Ammon's horn (tissue), 1 donor: ENCODE results near the gene ABCC11.

ENCODE experiments used
- DNase-seq: peaks from one replicate; pipeline ENCODE4 v3.0.0-alpha.2; 2016; ENCODE audit warnings: low spot score

ABCC11 gene

DNA sequence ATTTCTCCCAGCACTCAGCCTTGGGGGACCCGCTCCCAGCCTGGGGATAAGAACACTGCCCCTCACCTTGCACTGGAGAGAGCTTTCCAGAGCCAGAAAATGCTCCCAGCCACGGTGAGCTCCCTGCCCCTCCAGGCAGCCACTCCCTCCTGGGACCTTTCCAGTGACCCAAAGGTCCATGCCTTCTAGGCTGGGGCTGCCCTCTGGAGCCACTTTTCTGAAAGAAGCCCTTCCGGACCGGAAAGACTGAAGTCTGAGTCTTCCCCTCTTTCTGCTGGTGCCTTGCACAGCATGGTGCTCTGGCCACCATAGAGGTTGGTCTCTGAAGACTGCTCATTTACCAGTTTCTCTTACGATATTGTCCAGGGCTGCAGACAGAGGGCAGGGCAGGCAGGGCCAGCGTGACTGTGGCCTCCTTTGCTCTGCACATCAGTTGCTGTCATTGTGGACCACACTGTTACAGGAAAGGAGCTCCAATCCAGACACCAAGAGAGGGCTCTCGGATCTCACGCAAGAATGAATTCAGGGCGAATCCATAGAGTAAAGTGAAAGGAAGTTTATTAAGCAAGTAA is 84.4 kb downstream of the ABCC11 start:
- DNase-seq: no peak

DNA sequence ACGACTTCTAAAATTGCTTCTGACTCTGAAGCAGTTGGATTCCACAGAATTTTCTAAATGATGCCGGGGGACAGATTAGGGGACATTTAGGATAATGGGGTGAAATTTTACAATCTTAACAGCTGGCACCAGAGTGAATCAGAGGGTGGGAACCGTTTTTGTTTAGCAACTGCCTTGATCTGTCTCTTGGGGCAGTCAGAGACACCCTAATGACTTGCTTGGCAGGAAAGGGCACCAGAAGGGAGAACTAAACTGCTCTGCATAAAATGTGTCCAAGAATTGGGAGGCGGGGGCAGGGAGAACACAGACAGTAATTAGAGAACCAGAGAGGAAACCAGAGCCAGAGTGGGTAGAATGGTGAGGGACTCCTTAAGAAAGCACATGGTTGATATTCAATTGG is 85.4 kb downstream of the ABCC11 start:
- DNase-seq: no peak

DNA sequence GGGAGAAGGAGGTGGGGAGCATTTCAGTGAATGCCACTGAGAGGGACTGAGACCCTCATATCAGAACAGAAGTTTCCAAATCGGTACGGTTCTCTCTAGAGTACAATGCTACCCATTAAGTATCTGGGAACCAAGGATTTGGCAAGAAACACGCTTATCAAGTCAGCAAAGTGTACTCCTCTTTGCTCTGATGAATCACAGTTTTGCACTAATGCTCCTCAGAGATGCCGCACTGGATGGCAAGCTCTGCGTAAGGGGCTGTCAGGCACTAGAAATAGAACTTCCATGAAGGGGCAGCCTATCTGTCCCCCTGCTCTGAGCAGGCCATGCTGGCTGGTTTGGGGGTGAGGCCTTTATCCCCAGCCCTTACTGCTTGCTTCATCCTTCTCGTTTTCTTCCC is 86.8 kb downstream of the ABCC11 start:
- DNase-seq: no peak

DNA sequence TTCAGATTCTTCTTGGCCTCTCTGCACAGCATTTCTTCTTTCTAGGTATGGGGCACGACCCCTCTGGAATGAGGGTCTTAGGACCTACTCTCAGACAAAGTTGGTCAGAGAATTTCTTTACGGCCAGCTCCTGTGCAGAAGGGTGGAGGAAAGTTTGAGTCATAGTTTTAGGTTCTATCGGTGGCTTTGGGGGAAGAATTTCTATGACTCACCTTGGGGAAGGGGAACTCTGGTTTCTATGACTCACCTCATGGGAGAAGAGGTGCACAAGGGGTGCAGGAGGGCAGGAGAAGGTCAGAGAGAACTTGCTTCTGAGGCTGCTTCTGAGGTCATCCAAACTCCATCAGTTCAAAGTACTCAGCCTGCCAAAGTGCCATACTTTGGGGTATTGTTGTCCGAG is 89.0 kb downstream of the ABCC11 start:
- no peak for DNase-seq

DNA sequence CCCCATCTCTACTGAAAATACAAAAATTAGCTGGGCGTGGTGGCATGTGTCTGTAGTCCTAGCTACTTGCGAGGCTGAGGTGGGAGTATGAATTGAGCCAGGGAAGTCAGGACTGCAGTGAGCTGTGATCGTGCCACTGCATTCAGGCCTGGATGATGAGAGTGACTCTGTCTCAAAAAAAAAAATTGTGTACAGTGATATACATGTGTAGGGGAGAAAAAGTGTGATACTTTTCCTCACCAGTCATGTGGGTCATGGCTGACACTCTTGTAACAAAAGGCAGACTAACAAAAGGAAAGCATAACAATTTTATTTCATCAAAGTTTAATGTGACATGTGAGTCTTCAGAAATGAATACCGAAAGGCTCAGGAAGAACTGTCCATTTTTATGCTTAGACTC is 89.5 kb downstream of the ABCC11 start:
- DNase-seq: no peak

DNA sequence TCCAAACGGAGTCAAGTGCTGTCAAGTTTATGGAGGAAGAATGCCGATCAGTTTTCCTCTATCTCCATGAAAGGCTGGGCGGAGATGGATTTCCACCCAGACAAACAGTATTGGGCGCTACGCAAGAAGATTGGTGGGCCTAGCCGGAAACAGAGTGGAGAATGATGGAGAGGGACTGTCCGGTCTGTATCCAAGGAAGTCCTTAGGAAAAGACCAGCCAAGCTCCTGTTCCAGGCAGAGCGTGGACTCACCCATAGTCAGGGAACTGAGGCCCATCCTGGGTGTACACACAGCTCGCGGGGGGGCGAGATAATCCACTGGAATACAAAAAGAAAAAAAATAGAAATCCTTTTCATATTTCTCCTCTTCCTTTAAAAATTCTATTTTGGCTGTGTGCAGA is 90.0 kb downstream of the ABCC11 start:
- no peak for DNase-seq

DNA sequence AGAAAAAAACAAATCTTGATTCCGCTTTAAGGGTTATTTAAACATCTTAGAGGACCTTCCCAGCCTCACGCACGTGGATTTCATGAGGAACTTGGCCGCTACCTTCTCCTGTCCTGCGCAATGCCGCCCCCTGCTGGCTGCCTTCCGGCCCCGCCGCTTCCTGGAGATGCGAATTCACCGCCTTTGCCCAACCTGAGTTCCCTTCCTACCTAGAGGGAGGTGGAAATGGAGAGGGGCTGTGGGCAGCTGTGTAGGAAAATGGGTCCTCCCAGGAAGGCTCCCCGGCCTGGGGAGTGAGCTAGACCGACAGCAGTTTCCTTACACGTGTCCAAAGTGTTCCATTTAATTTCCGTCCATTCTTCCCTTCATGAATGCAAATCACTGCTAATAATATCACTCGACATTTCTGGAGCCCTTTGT is 90.5 kb downstream of the ABCC11 start:
- peak; percentile 84 for DNase-seq

DNA sequence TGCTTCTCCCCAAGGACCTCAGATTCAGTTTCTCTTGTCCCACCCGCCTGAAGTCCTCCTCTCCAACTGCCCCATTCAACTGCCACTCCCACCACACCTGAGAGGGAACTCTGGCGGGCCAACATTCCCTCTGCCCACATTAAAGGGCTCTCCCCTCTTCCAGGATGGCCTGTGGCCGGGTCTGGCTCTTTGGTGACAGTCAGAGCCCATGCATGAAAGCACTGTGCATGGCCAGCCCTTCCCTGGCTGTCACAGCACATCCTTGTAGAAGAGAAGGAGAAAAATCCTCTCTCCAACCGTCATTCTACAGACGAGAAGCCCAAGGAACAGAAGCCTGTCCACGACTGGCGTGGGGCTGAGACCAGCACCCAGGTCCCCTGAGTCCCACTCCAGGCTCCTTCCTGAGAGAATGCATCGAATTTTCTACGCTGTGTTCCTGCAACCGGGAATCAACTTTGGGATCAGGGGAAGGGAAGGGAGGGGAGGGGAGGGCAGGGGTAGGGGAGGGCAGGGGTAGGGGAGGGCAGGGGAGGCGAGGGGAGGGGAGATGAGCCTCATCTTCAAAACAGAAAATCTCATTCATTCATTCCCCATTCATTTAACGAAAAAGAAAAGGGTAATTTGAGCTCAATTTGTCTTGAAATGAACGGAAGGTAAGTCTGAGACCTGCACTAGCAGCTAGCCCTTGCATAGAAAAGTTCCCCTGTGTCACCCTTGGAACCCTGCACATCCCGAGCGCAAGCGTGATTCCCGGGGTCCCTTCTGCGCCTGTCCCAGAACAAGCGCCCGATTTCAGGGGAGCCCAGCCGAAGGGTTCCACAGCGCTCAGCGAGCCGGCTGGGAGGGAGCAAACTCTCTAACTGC is 91.2 kb downstream of the ABCC11 start, which contains the start of gene ABCC12:
Gene ABCC12 (minus strand): TSS at position 68 of the 864 bp plus-strand sequence. CDS start 9,569 bp downstream, outside the sequence.
- no peak for DNase-seq

DNA sequence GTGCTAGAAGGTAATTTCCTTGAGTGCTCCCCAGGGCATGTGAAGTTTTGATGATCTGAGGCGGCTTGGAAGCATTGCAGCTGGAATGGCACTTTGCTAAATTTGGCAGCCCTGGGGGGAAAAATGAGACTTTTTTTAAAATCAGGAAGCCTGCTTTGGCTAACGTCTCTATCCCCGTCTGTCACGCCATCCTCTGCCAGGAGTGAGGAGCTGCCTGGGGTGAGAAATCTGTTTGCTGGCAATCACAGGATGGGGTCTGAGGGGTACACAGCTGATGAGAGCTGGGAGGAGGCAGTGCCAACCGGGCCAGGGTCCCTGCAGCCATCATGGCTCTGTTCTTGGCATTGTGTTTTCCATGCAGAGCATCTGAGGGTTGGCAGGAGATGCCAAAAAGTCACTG is 93.6 kb downstream of the ABCC11 start:
- DNase-seq: no peak

DNA sequence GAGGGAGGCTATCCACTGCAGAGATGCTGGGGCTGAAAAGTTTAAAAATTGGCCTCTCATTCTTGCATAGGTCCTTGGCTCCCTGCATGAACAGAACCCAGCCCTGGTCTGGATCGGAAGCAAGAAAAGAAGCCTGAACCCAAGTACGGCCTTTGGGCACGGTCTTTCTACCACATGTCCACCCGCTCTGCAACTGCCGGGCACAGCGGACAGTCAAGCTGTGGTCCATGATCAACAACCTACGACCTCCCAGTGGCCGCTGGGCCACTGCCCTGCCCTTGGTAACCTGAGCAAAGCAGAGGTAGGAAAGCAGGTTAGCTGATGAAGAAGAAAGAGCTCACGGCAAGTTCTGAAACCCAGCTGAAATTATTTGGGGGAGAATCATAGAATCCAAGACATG is 95.1 kb downstream of the ABCC11 start:
- no peak for DNase-seq

DNA sequence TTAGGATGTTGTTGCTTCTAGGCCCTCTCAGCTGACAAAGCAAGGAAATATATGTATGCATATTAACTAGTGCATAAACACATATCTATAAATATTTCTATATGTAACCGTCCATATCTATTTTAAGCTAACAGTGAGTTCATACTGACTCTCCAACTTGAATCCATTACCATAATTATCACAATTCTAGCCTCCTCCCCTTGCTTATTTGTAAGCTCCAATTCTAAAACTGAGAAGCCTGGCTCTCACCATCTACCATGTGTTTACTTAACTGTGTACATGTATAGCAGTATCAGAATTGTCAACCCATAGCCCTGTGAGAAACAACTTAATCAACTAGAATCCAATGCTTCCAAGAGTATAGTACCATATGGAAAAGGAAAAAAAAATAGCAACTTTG is 96.6 kb downstream of the ABCC11 start:
- no peak for DNase-seq

DNA sequence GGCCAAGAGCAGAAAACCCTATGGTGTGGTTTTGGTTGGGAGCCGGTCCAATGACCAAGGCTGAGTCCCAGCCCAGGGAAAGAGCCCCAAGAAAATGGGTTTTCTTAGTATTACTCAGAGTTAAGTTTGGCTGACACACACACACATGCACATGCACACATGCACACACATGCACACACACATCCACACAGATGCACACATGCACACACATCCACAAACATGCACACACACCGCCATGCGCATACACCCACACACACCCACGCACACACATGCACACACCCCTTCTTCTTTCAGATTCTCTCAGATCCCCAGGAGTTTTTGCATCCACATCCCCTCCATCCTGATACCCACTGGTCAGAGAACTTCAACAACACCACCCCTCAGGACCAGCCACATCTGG is 100.6 kb downstream of the ABCC11 start:
- DNase-seq: no peak

DNA sequence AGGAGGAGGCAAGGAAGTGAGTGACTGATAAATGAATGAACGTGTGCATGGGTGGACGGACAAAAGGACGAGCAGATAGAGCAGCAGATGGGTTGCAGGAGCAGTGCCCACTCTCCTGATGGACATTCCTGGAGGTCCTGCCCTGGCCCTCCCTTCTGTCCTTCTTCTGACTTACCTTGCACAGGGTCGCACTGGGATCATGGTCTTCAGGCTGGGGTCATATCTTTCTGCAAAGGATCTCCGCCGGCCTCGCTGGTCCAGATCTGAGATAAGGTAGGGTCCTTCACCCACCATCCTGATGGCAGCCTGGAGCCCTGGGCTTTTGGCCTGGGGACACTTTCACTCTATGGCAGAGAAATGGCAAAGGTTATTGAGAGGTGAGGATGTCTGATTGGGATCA is 101.2 kb downstream of the ABCC11 start:
- DNase-seq: no peak

DNA sequence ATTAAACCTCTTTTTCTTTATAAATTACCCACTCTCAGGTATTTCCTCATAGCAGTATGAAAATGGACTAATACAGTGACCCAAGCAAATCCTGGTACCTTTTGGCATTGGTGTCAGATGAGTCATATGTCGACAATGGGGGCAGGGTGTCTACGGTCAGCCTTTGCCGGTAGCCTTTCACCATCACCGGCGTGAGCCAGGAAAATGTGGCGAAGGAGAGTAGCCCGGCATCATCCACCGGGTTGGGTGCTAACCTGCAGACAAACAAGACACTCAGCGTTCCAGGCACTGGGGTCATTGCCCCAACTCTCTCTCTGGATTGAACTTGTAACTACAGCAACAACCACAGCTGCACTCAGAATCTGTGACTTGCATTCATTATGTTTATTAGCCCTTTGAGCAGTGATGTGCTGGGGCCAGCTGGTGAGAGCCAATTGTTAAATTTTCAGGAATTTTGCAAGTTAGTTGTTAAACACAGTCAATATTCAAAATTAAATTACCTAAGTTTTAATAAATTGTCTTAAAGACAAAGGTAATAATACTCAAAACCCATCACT is 103.4 kb downstream of the ABCC11 start:
- DNase-seq: no peak

DNA sequence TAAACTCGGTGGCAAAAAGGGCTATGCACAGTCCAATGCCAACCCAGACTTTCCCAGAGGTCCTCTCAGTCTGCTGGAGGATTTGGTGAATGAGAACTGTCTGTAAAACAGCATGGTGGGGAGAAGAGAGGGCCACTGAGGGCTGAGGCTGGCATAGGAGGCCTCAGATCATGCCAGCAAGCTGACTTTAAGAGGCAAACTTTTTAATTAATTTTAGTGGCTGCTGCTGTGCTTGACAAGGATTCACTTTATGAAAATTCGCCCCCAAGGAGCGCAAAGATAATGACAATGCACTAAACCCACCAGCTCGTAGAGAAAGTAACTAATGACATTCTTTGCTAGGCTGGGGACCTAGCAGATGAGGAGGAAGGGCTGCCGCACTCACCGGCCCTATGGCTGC is 106.5 kb downstream of the ABCC11 start:
- no peak for DNase-seq

DNA sequence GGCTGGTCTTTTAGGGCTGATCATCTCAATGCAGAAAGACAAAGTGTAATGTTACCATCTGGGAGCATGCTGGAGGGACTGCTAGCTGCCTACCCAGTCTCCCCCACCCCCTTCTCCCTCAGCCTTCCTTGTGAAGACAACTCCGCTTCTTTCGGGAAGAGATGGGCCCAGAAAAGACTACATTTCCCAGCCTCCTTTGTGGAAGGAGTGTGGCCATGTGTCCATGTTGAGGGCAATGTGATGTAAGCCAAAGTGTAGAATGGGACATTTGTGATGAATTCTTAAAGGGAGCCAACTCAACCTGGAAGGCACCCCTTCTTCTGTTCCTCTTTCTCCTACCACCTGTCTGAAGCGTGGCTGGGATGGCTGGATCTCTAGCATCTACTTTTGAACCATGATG is 107.8 kb downstream of the ABCC11 start:
- no peak for DNase-seq

DNA sequence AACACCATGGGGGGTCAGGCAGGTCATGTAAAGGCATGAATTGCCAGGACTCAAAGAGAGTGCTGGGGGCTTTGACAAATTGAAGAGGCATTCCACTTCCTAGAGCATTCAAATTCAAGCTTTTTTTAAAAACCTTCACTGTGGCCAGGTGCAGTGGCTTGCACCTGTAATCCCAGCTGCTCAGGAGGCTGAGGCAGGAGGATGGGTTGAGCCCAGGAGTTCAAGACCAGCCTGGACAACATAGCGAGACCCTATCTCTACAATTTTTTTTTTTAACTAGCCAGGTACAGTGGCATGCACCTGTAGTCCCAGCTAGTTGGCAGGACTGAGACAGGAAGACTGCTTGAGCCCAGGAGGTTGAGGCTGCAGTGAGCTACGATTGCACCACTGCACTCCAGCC is 108.8 kb downstream of the ABCC11 start:
- DNase-seq: no peak

DNA sequence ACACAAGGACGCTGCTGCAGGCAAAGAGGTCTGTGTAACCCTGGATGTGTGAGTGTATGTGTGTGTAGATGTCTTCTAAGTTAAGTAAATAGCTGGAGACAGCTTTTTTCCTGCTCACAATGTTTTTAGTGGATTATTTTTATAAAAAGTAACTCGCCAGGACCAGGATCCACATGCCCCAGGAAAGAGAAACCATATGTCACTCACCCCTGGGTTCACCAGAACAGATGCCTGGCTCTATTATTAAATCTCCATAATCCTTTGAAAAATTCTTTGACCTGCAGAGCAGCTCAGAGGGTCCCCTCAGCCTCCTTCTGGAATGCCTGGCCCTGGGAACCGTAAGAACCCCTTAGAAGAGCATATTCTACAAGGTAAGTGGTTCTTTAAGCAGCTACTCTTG is 109.5 kb downstream of the ABCC11 start:
- DNase-seq: no peak

DNA sequence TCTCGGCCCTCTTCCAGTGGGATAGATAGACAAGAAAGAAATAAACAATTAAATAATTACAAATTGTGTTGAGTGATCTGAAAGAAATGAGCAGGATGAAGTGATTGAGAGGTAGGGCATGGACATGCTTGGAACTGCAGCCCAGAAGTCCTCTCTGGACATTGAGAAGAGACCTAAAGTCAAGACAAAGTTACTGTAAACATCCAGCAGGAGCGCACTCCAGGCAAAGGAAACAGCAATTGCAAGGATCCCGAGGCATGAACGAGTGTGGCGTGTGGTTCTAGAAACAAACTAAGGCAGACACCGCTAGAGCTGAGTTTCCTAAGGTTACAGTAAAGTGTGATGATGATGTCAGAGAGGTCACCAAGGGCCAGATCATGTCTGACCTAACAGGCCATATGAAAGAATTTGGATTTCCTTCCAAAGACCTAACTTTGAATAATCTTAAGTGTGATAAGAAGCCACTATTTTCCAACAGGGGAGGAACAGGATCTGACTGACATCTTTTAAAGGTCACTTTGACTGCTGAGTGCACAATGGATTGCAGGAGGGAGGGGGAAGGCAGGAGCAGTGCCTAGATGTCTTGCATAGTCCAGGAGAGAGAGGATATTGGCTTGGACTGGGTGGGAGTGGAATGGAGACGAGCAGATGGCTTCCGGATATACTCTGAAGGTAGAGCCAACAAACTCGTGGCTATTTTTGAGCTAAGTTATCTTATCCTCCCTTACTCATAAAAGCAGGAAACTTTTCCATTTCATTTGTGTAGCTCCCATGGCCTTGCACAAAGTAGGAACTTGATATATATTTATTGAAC is 110.6 kb downstream of the ABCC11 start:
- DNase-seq: no peak

DNA sequence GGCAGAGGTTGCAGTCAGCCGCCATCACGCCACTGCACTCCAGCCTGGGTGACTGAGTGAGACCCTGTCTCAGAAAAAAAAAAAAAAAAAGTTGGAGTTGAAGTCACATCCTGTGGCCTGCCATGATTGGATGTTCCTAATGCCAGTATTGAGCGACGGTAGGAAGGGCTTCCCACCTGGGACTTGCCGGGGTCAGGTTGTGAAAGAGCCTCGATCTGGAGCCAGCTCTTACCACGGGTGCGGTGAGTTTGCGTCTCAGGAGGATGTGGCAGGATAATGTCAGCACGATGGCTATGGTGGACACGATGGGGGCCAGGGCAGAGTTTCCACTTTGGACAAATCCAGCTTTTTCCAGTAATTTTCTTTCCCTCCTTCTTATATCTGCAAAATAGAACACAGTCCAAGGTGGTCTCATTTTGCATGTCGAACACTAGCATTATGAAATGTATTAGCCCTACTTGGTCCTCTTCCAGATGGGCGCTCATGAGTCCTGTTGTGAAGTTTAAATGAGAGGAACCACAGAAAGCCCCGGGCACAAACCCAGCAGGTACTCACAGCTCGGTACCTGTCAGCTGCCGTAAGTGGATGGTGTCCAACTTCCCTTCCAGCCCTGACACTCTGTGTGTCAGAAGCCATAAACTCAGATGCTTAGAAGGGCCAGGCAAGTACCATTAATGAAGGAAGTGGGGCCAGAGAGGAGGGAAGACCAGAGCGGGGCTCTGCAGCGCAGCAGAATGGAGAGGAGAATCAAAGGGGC is 113.7 kb downstream of the ABCC11 start:
- DNase-seq: no peak

DNA sequence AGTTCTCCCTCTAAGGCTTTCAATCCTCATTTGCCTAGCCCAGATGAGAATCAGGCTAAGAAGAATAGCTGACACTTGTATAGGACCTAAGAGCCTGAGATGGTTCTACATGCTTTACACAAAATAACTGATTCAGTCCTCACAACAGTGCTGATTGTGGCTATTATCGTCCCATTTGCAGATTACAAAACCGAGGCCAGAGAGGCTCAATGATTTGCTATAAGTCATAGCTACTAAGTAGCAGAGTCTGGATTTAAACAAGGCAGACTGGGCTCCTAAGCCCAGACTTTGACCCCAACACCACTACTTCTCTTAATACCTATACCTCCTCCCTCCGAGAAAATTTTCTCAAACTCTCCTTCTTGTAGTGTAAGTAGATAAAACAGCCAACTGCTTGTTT is 114.6 kb downstream of the ABCC11 start:
- no peak for DNase-seq
